BLaER1 (cell line): ENCODE measurements around the gene CDH4.

Experiments used
- H3K27ac ChIP-seq: shearing (Covaris generic); formaldehyde crosslinking; 2 replicates; pipeline ENCODE4 v1.8.1; 2022
- H3K27me3 ChIP-seq: shearing (Covaris generic); formaldehyde crosslinking; 2 replicates; pipeline ENCODE4 v1.8.1; 2022
- H3K36me3 ChIP-seq: shearing (Covaris generic); formaldehyde crosslinking; 2 replicates; pipeline ENCODE4 v1.8.1; 2022
- H3K4me1 ChIP-seq: shearing (Covaris generic); formaldehyde crosslinking; 2 replicates; pipeline ENCODE4 v1.8.1; 2022
- H3K4me2 ChIP-seq: shearing (Covaris generic); formaldehyde crosslinking; 2 replicates; pipeline ENCODE4 v1.8.1; 2022
- H3K4me3 ChIP-seq: shearing (Covaris generic); formaldehyde crosslinking; 2 replicates; pipeline ENCODE4 v1.8.1; 2022
- H3K9ac ChIP-seq: shearing (Covaris generic); formaldehyde crosslinking; 2 replicates; pipeline ENCODE4 v1.8.1; 2022
- H3K9me3 ChIP-seq: shearing (Covaris generic); formaldehyde crosslinking; 2 replicates; pipeline ENCODE4 v1.8.1; 2022
- H4K20me1 ChIP-seq: shearing (Covaris generic); formaldehyde crosslinking; 2 replicates; pipeline ENCODE4 v1.8.1; 2022
- Cebpa-rat ChIP-seq: shearing (Covaris generic); IDR thresholded peaks from 2 replicates; pipeline ENCODE4 v1.8.1; 2022

CDH4 gene

GRCh38 chr20:61316346-61316745 lies 64.3 kb downstream of the CDH4 start:
- no peak for TF ChIP-seq Cebpa-rat
- no peaks in the 10 kb centered on the region for H4K20me1 ChIP-seq
- no peak overlapping the region for H3K4me3 ChIP-seq
- no peak overlapping the region for H3K4me2 ChIP-seq
- H3K4me1 ChIP-seq: peaks cover 17% of the 10 kb centered on the region
- H3K27me3 ChIP-seq: no peaks in the 10 kb centered on the region
- no peak overlapping the region for H3K9ac ChIP-seq
- H3K9me3 ChIP-seq: no peaks in the 10 kb centered on the region
- H3K36me3 ChIP-seq: no peaks in the 10 kb centered on the region
- H3K27ac ChIP-seq: no peak overlapping the region

DNA sequence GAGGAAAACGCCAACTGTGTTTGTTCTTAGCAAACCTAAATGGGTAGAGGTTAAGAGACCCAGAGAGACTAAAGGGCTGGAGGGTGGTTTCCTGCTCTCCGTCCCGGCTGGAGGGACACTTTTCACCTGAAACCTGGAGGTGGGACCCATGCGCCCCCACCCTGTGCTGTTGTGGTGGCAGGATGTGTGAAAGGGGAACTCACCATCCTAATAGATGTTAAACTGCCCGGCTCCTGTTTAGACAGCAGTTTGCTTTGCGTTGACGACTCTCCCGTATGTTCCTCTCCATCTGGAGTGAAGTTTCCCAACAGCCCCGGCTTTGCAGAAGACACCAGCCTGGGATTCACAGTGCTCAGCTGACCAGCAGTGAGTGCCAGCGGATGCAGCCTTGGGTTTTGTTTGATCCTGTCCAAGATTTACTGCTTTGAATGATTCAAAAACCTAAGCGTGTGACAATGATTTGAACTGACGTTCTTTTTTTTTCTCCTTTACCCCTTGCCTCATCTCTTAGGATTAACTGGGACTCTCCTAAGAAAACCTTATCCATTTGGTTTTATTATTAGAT lies 66.0 kb downstream of the CDH4 start:
- H3K9me3 ChIP-seq: no peaks in the 10 kb centered on the region
- no peak overlapping the region for H3K9ac ChIP-seq
- H3K27ac ChIP-seq: no peak overlapping the region
- no peak overlapping the region for H3K4me2 ChIP-seq
- no peak for TF ChIP-seq Cebpa-rat
- no peaks in the 10 kb centered on the region for H4K20me1 ChIP-seq
- no peaks in the 10 kb centered on the region for H3K36me3 ChIP-seq
- H3K4me1 ChIP-seq: peaks cover 17% of the 10 kb centered on the region
- H3K27me3 ChIP-seq: no peaks in the 10 kb centered on the region
- no peak overlapping the region for H3K4me3 ChIP-seq

DNA sequence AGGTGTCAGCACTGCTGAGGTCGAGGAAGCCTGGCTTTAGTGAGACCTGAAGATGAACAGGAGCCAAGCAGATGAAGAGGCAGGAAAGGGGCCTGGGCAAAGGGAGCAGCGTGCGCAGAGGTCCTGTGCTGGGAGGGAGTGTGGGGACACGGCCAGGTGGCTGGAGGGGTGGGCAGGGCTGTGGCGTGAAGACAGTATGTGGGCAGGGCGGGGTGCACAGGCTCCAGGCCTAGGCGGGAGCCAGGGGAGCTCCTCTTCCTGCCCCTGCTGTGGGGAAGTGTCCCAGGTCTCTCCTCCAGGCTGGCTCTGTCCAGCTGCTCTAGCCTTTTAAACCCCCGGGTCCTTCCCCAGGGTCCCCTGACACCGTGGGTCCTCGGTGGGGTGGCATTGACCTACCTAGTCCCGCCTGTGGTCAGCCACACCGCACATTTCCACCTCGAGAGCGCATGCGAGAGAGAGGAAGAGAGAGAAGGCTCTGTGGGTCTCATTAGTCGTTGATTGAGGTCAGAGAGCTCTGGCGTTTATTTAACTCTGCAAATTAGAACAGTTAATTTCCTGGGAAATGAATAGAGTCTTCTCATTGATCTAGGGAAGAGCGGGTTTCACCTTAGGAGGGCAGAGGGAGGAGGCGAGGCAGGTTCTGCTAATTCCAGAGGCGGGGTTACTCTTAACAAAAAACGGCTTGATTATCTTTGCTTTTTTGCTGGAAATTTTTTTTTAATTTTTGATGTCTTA lies 68.8 kb downstream of the CDH4 start:
- Histone ChIP-seq H3K4me3 (no peak overlapping the region), H3K4me1 (peaks cover 22% of the 10 kb centered on the region), H3K4me2 (peak overlapping the region; percentile 51), H3K9me3 (no peaks in the 10 kb centered on the region), H3K9ac (0 out of 2 replicates have a peak overlapping the region, but pooled peaks have one; percentile 8), H4K20me1 (no peaks in the 10 kb centered on the region), H3K27me3 (no peaks in the 10 kb centered on the region), H3K27ac (no peak overlapping the region), H3K36me3 (no peaks in the 10 kb centered on the region)
- no peak for TF ChIP-seq Cebpa-rat

DNA sequence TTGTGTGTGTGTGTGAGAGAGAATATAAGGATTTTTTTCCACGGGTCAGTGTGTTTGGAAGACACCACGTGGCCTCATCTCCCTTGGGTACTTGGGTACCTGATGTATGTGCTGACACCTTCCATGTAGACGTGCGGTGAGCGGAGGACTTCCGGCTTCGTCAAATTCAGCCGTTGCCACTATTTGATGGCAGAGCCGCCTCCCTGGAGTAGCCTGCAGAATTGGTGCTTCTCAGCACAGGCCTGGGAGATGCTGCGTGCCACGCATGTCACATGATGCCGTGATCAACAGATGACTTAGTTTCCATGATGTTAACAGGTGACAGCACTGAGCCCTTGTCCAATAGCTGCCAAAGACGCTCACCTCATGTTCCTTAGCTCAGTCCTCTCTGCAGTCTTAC lies 69.4 kb downstream of the CDH4 start:
- Histone ChIP-seq H4K20me1 (no peaks in the 10 kb centered on the region), H3K27ac (no peak overlapping the region), H3K27me3 (no peaks in the 10 kb centered on the region), H3K36me3 (no peaks in the 10 kb centered on the region), H3K9ac (no peak overlapping the region), H3K4me2 (no peak overlapping the region), H3K4me3 (no peak overlapping the region), H3K9me3 (no peaks in the 10 kb centered on the region), H3K4me1 (peaks cover 22% of the 10 kb centered on the region)
- TF ChIP-seq Cebpa-rat: no peak

GRCh38 chr20:61322151-61322865 lies 70.2 kb downstream of the CDH4 start:
- H3K4me1 ChIP-seq: peaks cover 22% of the 10 kb centered on the region
- no peak overlapping the region for H3K9ac ChIP-seq
- no peaks in the 10 kb centered on the region for H3K9me3 ChIP-seq
- H3K4me3 ChIP-seq: no peak overlapping the region
- H3K36me3 ChIP-seq: no peaks in the 10 kb centered on the region
- no peaks in the 10 kb centered on the region for H3K27me3 ChIP-seq
- no peaks in the 10 kb centered on the region for H4K20me1 ChIP-seq
- H3K4me2 ChIP-seq: no peak overlapping the region
- H3K27ac ChIP-seq: no peak overlapping the region
- TF ChIP-seq Cebpa-rat: no peak

DNA sequence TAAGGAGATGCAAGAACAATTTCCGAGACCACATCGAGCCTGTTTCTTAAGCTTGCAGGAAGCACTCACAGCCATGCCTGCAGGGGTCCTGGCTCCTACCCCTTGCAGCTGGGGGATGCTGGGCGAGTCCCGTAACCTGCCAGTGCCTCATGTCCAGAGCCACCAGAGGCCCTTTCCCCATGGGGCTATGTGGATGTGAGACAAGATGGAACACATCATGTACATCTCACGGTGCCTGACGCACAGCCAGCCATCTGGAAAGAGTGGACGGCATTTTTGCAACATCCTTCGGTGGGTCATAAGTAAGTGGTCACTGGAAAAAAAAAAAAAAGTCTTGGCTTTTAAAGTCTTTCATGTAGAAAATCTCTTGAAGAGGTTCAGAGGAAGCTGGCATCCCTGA lies 72.8 kb downstream of the CDH4 start:
- Histone ChIP-seq H4K20me1 (no peaks in the 10 kb centered on the region), H3K4me2 (no peak overlapping the region), H3K9ac (no peak overlapping the region), H3K36me3 (no peaks in the 10 kb centered on the region), H3K4me1 (peaks cover 20% of the 10 kb centered on the region), H3K9me3 (no peaks in the 10 kb centered on the region), H3K4me3 (no peak overlapping the region), H3K27me3 (no peaks in the 10 kb centered on the region), H3K27ac (no peak overlapping the region)
- TF ChIP-seq Cebpa-rat: no peak

DNA sequence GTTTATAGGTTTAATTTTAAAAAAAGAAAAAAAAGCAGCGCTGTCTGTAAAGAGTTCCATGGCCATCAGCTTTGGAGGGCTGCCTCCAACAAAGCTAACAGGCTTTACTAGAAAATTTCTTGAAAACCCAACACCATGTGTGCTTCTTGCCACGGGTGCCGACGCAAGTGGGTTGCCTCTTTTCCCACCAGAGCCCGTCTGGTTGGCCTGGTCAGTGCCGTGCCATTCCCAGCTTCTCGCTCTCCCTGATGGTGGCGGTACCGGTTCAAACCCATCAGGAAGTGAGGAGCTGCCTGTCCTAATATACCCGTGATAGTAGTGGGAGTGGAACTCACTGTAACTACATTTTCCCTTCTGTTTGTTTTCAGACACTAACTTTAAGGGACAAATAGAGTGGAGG lies 73.7 kb downstream of the CDH4 start:
- H3K9ac ChIP-seq: no peak overlapping the region
- TF ChIP-seq Cebpa-rat: no peak
- no peaks in the 10 kb centered on the region for H3K27me3 ChIP-seq
- no peaks in the 10 kb centered on the region for H3K36me3 ChIP-seq
- H3K4me2 ChIP-seq: no peak overlapping the region
- H4K20me1 ChIP-seq: no peaks in the 10 kb centered on the region
- H3K27ac ChIP-seq: no peak overlapping the region
- H3K4me1 ChIP-seq: peaks cover 12% of the 10 kb centered on the region
- no peak overlapping the region for H3K4me3 ChIP-seq
- H3K9me3 ChIP-seq: no peaks in the 10 kb centered on the region

GRCh38 chr20:61328911-61329558 lies 77.0 kb downstream of the CDH4 start:
- H3K36me3 ChIP-seq: no peaks in the 10 kb centered on the region
- no peaks in the 10 kb centered on the region for H3K27me3 ChIP-seq
- H3K4me1 ChIP-seq: peaks cover 32% of the 10 kb centered on the region
- H4K20me1 ChIP-seq: peaks cover 7% of the 10 kb centered on the region; the same call in 1 of the 2 replicates
- no peak for TF ChIP-seq Cebpa-rat
- H3K9me3 ChIP-seq: no peaks in the 10 kb centered on the region
- no peak overlapping the region for H3K9ac ChIP-seq
- H3K4me2 ChIP-seq: no peak overlapping the region
- no peak overlapping the region for H3K4me3 ChIP-seq
- no peak overlapping the region for H3K27ac ChIP-seq

DNA sequence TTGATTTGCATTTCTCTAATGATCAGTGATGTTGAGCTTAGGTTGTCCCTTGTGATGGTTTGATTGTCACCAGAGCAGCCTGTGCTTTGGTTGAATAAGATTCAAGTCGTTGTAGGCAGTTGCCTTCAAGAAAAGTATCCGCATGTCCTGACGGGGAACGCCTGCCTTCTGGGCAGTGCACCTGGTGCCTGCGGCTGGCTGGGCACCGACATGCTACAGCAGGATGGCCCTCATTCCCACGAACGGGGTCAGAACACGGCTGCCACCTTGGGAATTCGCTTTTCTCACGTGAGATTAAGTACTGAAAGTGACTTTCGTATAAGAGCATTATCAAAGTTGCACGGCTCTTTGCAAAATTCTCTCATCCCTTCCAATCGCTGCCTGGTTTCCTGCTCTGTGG lies 78.4 kb downstream of the CDH4 start:
- Histone ChIP-seq H3K9me3 (no peaks in the 10 kb centered on the region), H3K27ac (no peak overlapping the region), H3K4me2 (no peak overlapping the region)

More for the DNA sequence above, 78.4 kb downstream of the CDH4 start:
- Histone ChIP-seq H3K27me3 (no peaks in the 10 kb centered on the region), H3K4me3 (no peak overlapping the region), H3K36me3 (no peaks in the 10 kb centered on the region), H3K9ac (no peak overlapping the region), H3K4me1 (peaks cover 33% of the 10 kb centered on the region), H4K20me1 (peaks cover 7% of the 10 kb centered on the region; the same call in 1 of the 2 replicates)
- no peak for TF ChIP-seq Cebpa-rat
